Neuronal stem cell (in vitro differentiated cells): Measurements from ENCODE around the gene CD200.
"Not testable (repeated sequence)": the region's sequence is repeated elsewhere in the genome, so short reads cannot be mapped to it uniquely, and the experiment has no call there.

Source experiments
- DNase-seq: peaks from one replicate; pipeline ENCODE4 v3.0.0-alpha.2; 2013; ENCODE audit warnings: low spot score
- H2AFZ ChIP-seq: one replicate; pipeline ENCODE4 v1.6.1; 2013; ENCODE audit warnings: mild to moderate bottlenecking, low read length, inconsistent platforms
- H2AK5ac ChIP-seq: 2 replicates; pipeline ENCODE4 v1.6.1; 2013; ENCODE audit warnings: low read depth, mild to moderate bottlenecking, inconsistent platforms, low read length, moderate library complexity, mixed read lengths
- H2BK120ac ChIP-seq: 2 replicates; pipeline ENCODE4 v1.6.1; 2013; ENCODE audit warnings: low read depth, mild to moderate bottlenecking, inconsistent platforms, low read length, moderate library complexity, mixed read lengths
- H2BK12ac ChIP-seq: one replicate; pipeline ENCODE4 v1.6.1; 2013; ENCODE audit warnings: low read length, inconsistent platforms
- H2BK15ac ChIP-seq: 2 replicates; pipeline ENCODE4 v1.6.1; 2013; ENCODE audit warnings: mild to moderate bottlenecking, low read length, inconsistent platforms, mixed read lengths
- H2BK5ac ChIP-seq: one replicate; pipeline ENCODE4 v1.6.1; 2013; ENCODE audit warnings: inconsistent platforms, mild to moderate bottlenecking, low read length, moderate library complexity
- H3K14ac ChIP-seq: one replicate; pipeline ENCODE4 v1.6.1; 2013; ENCODE audit warnings: low read length, inconsistent platforms
- H3K18ac ChIP-seq: 2 replicates; pipeline ENCODE4 v1.6.1; 2013; ENCODE audit warnings: low read length, inconsistent platforms
- H3K23ac ChIP-seq: 2 replicates; pipeline ENCODE4 v1.6.1; 2013; ENCODE audit warnings: low read depth, mild to moderate bottlenecking, mixed read lengths, low read length, inconsistent platforms; ENCODE audit not compliant: poor library complexity
- H3K27ac ChIP-seq: replicated peaks from 3 replicates; pipeline ENCODE4 v1.5.1; 2013; ENCODE audit warnings: low read length, inconsistent platforms
- H3K27me3 ChIP-seq, 3 experiments: 2 replicates each; pipeline ENCODE4 v1.6.1; 2013; ENCODE audit warnings: low read length in 3 of 3, mild to moderate bottlenecking in 2 of 3, inconsistent platforms in 1 of 3, low read depth in 1 of 3, mixed read lengths in 1 of 3, moderate library complexity in 1 of 3; ENCODE audit not compliant: control insufficient read depth in 3 of 3, insufficient read depth in 3 of 3
- H3K36me3 ChIP-seq, 2 donors: replicated peaks in 1 of 2; 2 replicates each; pipeline ENCODE4 v1.6.1; 2013; ENCODE audit warnings: low read length in 2 of 2; ENCODE audit not compliant: control insufficient read depth in 2 of 2, insufficient read depth in 2 of 2
- H3K4ac ChIP-seq: 2 replicates; pipeline ENCODE4 v1.6.1; 2013; ENCODE audit warnings: inconsistent platforms, mild to moderate bottlenecking, low read length, moderate library complexity
- H3K4me1 ChIP-seq, 2 donors: 1 replicate in 1 of 2; 2 replicates in 1 of 2; pipeline ENCODE4 v1.6.1; 2013; ENCODE audit warnings: low read length in 2 of 2, low read depth in 1 of 2; ENCODE audit not compliant: control insufficient read depth in 2 of 2, insufficient read depth in 1 of 2
- H3K4me2 ChIP-seq: one replicate; pipeline ENCODE4 v1.6.1; 2013; ENCODE audit warnings: mild to moderate bottlenecking, low read length, inconsistent platforms; ENCODE audit not compliant: insufficient read depth, poor library complexity, severe bottlenecking
- H3K4me3 ChIP-seq, 2 donors: 2 replicates each; pipeline ENCODE4 v1.5.1; 2013; ENCODE audit warnings: low read length in 2 of 2, mild to moderate bottlenecking in 2 of 2, inconsistent platforms in 1 of 2, moderate library complexity in 1 of 2
- H3K79me1 ChIP-seq: one replicate; pipeline ENCODE4 v1.6.1; 2013; ENCODE audit warnings: low read depth, mild to moderate bottlenecking, inconsistent platforms, low read length, moderate library complexity
- H3K9ac ChIP-seq: one replicate; pipeline ENCODE4 v1.6.1; 2013; ENCODE audit warnings: mild to moderate bottlenecking, low read depth, low read length, inconsistent platforms; ENCODE audit not compliant: poor library complexity
- H3K9me3 ChIP-seq, 2 donors: replicated peaks in 1 of 2; 2 replicates each; pipeline versions ENCODE3 to v1.6.1; 2013; ENCODE audit warnings: low read length in 2 of 2, mild to moderate bottlenecking in 2 of 2, inconsistent platforms in 1 of 2, low read depth in 1 of 2, mixed read lengths in 1 of 2, moderate library complexity in 1 of 2; ENCODE audit not compliant: control insufficient read depth in 2 of 2, insufficient read depth in 1 of 2
- H4K8ac ChIP-seq: one replicate; pipeline ENCODE4 v1.6.1; 2013; ENCODE audit warnings: low read depth, mild to moderate bottlenecking, inconsistent platforms, low read length, moderate library complexity
- H4K91ac ChIP-seq: one replicate; pipeline ENCODE4 v1.6.1; 2013; ENCODE audit warnings: low read length, low read depth, mild to moderate bottlenecking, inconsistent platforms; ENCODE audit not compliant: poor library complexity
- WGBS, 2 donors: extraction: QIAGEN DNeasy Blood & Tissue Kit; methylation state at CpG; one replicate each; pipeline ENCODE4 v1.1.7; 2013; ENCODE audit warnings: missing lambda C conversion rate in 2 of 2, mixed read lengths in 1 of 2; ENCODE audit not compliant: insufficient read length in 2 of 2, insufficient replicate concordance in 1 of 2; ENCODE audit errors: extremely low coverage in 2 of 2; 5-methylcytosine and 5-hydroxymethylcytosine counted together

The CD200 gene

GRCh38 chr3:112404924-112405549 lies 72.1 kb downstream of the CD200 start:
- not testable (repeated sequence) for H3K27me3 ChIP-seq, H3K4me2 ChIP-seq, H2AK5ac ChIP-seq, H4K91ac ChIP-seq, H3K79me1 ChIP-seq, H3K9ac ChIP-seq, H2BK120ac ChIP-seq, H3K23ac ChIP-seq, H3K9me3 ChIP-seq, H3K14ac ChIP-seq, H3K4ac ChIP-seq, H3K27ac ChIP-seq, H4K8ac ChIP-seq, H3K4me1 ChIP-seq, DNase-seq, H2AFZ ChIP-seq, H3K36me3 ChIP-seq, H2BK5ac ChIP-seq, H2BK12ac ChIP-seq, H3K4me3 ChIP-seq, H3K18ac ChIP-seq, H2BK15ac ChIP-seq
- no CpG with 5 or more reads among the region's 5 CpGs for WGBS, 2 donors

GRCh38 chr3:112405845-112406244 lies 72.9 kb downstream of the CD200 start:
- no peak for DNase-seq
- no peak overlapping the region for H3K9ac ChIP-seq
- no peaks in the 10 kb centered on the region for H3K79me1 ChIP-seq
- no peaks in the 10 kb centered on the region for H3K36me3 ChIP-seq
- H3K4me3 ChIP-seq: no peak overlapping the region
- no peaks in the 10 kb centered on the region for H3K9me3 ChIP-seq
- no peak overlapping the region for H4K8ac ChIP-seq
- H3K27me3 ChIP-seq: no peaks in the 10 kb centered on the region
- WGBS, 2 donors: no CpG with 5 or more reads among the region's 4 CpGs
- no peak overlapping the region for H3K27ac ChIP-seq
- H2BK15ac ChIP-seq: no peak overlapping the region
- H2BK5ac ChIP-seq: no peak overlapping the region
- no peak overlapping the region for H3K23ac ChIP-seq
- H2BK12ac ChIP-seq: no peak overlapping the region
- no peak overlapping the region for H2BK120ac ChIP-seq
- H3K4me1 ChIP-seq: no peaks in the 10 kb centered on the region
- H2AK5ac ChIP-seq: no peak overlapping the region
- no peak overlapping the region for H4K91ac ChIP-seq
- no peak overlapping the region for H3K4ac ChIP-seq
- H3K14ac ChIP-seq: no peak overlapping the region
- H3K18ac ChIP-seq: no peak overlapping the region
- no peak overlapping the region for H2AFZ ChIP-seq
- no peak overlapping the region for H3K4me2 ChIP-seq

- Histone ChIP-seq H3K36me3 (no peaks in the 10 kb centered on the region), H2AK5ac (no peak overlapping the region), H3K4me2 (no peak overlapping the region), H2BK15ac (no peak overlapping the region), H3K9me3 (no peaks in the 10 kb centered on the region), H3K9ac (no peak overlapping the region), H2BK120ac (no peak overlapping the region), H4K91ac (no peak overlapping the region), H3K27me3 (no peaks in the 10 kb centered on the region), H2AFZ (peak overlapping the region; percentile 82), H3K4me1 (no peaks in the 10 kb centered on the region), H3K4me3 (no peak overlapping the region), H3K23ac (no peak overlapping the region), H3K79me1 (no peaks in the 10 kb centered on the region), H3K18ac (no peak overlapping the region), H4K8ac (no peak overlapping the region), H3K14ac (no peak overlapping the region), H3K4ac (no peak overlapping the region), H2BK12ac (no peak overlapping the region), H2BK5ac (no peak overlapping the region), H3K27ac (no peak overlapping the region)
- no peak for DNase-seq
- WGBS, 2 donors: no CpG with 5 or more reads among the region's 6 CpGs
Observed at GRCh38 chr3:112407214-112407887, 74.4 kb downstream of the CD200 start.

GRCh38 chr3:112407888-112408702 lies 75.1 kb downstream of the CD200 start:
- no peaks in the 10 kb centered on the region for H3K9me3 ChIP-seq
- H3K4ac ChIP-seq: no peak overlapping the region
- no peak overlapping the region for H3K23ac ChIP-seq
- DNase-seq: no peak
- H3K18ac ChIP-seq: no peak overlapping the region
- H3K79me1 ChIP-seq: no peaks in the 10 kb centered on the region
- H2BK120ac ChIP-seq: no peak overlapping the region
- no peak overlapping the region for H3K4me3 ChIP-seq
- no peak overlapping the region for H3K9ac ChIP-seq
- H3K4me1 ChIP-seq: no peaks in the 10 kb centered on the region
- H4K91ac ChIP-seq: no peak overlapping the region
- H4K8ac ChIP-seq: no peak overlapping the region
- no peak overlapping the region for H3K27ac ChIP-seq
- H3K4me2 ChIP-seq: no peak overlapping the region
- H3K14ac ChIP-seq: no peak overlapping the region
- no peak overlapping the region for H2BK15ac ChIP-seq
- no peak overlapping the region for H2AFZ ChIP-seq
- no peak overlapping the region for H2AK5ac ChIP-seq
- no peak overlapping the region for H2BK12ac ChIP-seq
- no peaks in the 10 kb centered on the region for H3K36me3 ChIP-seq
- 100% methylated on average over 1 of the region's 2 CpGs; no CpG with 5 or more reads in 1 of the 2 donors for WGBS, 2 donors
- peaks cover 0 to under 1% (median 0%) of the 10 kb centered on the region in 3 experiments for H3K27me3 ChIP-seq
- no peak overlapping the region for H2BK5ac ChIP-seq
